Measurements from ENCODE around the gene SHROOM1. TPM values are rescaled to one million over a fixed set of nuclear protein-coding genes. Genes with fewer than 3 reads are reported as not detected.

The SHROOM1 gene, protein sequence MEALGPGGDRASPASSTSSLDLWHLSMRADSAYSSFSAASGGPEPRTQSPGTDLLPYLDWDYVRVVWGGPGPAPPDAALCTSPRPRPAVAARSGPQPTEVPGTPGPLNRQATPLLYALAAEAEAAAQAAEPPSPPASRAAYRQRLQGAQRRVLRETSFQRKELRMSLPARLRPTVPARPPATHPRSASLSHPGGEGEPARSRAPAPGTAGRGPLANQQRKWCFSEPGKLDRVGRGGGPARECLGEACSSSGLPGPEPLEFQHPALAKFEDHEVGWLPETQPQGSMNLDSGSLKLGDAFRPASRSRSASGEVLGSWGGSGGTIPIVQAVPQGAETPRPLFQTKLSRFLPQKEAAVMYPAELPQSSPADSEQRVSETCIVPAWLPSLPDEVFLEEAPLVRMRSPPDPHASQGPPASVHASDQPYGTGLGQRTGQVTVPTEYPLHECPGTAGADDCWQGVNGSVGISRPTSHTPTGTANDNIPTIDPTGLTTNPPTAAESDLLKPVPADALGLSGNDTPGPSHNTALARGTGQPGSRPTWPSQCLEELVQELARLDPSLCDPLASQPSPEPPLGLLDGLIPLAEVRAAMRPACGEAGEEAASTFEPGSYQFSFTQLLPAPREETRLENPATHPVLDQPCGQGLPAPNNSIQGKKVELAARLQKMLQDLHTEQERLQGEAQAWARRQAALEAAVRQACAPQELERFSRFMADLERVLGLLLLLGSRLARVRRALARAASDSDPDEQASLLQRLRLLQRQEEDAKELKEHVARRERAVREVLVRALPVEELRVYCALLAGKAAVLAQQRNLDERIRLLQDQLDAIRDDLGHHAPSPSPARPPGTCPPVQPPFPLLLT
- 2.9 TPM for polyA plus RNA-seq (2012; ENCODE audit: missing spikeins)

DNA sequence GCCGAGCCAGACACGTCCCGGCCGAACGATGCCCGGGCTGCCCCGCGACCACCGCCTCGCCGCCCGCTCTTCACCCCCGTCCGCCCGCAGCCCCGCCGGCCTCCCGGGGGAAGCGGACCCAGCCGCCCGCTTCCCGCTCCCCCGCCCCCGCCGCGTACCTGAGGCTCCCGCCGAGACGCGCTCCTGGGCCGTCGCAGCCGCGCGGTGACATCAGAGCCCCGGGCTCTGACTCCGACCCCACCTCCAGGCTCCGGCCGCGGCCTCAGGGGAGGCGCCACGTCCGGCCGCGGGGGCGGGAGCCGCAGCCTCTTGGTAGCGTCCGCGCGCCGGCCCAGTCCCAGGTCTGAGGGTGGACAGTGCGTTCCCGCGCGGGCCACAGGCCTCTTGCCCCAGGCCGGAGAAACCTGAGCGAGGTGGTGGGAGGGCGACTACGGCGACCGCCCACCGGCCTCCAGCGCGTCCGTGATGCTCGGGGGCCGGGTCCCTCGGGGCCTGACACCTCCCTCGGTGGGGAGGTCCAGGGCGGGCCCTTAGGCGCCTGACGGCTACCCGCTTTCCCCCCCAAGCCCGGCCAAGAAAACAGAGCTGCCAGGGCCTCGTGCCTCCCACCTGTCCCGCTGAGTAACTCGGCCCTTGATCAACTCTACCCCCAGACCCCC lies at the start of gene SHROOM1:
Gene SHROOM1 (minus strand): TSS at position 212 of the 659 bp plus-strand sequence. CDS start 4,507 bp downstream, outside the sequence.
- peak; percentile 80 for FAIRE-seq
- no peak for TF ChIP-seq POLR2AphosphoS5 (IDR thresholded peaks at IDR 0.05; ENCODE audit: low read depth, low read length)
- peak; percentile 55; the same call in 1 of the 2 replicates for TF ChIP-seq POLR2A (IDR thresholded peaks at IDR 0.05; ENCODE audit: low read depth, low read length)
- peak; percentile 76 for DNase-seq (ENCODE audit: insufficient read length)

DNA sequence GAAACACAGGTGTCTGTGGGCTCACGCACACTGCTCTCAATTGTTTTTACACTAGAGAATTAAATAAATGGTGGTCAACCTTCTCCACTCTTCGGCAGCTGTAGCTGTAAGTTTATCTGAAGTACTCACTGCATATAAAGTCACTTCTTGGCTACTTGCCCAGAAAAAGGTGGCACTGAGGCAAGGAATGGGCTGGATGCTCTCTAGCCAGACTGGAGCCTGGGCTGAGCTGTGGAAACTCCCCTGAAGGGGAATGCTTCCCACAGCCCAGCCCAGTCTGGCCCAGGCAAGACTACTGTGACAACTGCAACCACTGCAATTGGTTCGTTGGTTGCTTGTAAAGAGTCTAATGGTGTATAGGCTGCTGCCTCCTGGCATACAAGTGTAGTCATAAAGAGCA lies 47.5 kb upstream of the SHROOM1 start:
- FAIRE-seq (no peak), DNase-seq (ENCODE audit: insufficient read length) (no peak)
- TF ChIP-seq TAF1 (IDR thresholded peaks at IDR 0.05; ENCODE audit: borderline replicate concordance, low read depth, low read length): no peak
- TF ChIP-seq POLR2A (IDR thresholded peaks at IDR 0.05; ENCODE audit: low read depth, low read length): no peak

DNA sequence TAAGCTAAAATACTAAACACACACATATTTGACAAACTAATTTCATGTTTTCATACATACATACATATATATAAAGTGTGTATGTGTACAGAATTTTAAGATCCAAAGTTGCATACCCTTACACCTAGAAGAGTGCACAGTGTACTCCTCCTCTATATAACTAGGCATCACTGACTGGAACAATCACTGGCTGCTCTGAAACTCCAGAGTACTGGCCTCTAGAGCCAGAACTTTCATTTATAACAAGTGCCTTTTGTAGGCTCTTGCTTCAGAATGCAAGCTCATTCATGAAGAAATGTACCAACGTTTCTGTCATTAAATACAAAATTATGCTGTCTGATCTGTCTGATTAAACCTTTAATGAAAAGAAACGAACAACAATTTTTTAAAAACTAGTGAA lies 47.0 kb upstream of the SHROOM1 start:
- FAIRE-seq (no peak), DNase-seq (ENCODE audit: insufficient read length) (no peak)
- TF ChIP-seq TAF1 (IDR thresholded peaks at IDR 0.05; ENCODE audit: borderline replicate concordance, low read depth, low read length) (no peak), POLR2A (IDR thresholded peaks at IDR 0.05; ENCODE audit: low read depth, low read length) (no peak), POLR2AphosphoS5 (IDR thresholded peaks at IDR 0.05; ENCODE audit: low read depth, low read length) (no peak)

DNA sequence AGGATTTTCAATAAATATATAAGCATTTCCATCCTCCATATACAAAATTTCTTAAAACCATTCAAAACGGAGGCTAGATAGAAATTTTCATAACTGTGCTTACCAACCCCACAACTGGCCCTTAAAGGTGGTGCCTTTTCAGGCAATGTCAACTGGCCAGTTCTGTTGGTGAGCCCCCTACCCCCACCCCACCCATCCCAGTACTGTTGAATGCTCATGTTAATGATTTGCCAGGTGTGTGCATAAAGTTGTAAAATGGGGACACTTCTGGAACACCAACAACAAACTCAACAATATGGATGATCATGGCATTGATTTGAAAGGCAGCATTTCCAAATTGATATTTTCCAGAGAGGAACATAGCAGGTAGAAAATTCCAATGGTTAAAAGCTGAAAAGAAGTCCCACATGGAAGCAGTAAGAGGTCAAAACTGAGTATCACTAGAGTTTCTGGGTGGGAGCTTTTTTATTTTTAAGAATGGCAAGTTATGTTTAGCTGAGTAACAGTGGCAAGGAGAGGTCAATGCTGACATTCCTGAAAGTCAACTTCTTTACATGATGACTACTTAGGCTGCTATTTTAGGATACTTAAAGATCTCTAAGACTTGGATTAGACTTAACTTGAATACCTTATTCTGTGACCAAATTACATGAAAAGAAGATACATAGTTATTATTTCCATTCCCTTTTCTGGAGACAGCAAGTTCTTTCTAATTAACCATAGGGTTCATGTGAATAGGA lies 45.7 kb upstream of the SHROOM1 start:
- TF ChIP-seq POLR2AphosphoS5 (IDR thresholded peaks at IDR 0.05; ENCODE audit: low read depth, low read length) (no peak), TAF1 (IDR thresholded peaks at IDR 0.05; ENCODE audit: borderline replicate concordance, low read depth, low read length) (no peak), POLR2A (IDR thresholded peaks at IDR 0.05; ENCODE audit: low read depth, low read length) (no peak)
- FAIRE-seq: peak; percentile 42
- DNase-seq (ENCODE audit: insufficient read length): no peak

DNA sequence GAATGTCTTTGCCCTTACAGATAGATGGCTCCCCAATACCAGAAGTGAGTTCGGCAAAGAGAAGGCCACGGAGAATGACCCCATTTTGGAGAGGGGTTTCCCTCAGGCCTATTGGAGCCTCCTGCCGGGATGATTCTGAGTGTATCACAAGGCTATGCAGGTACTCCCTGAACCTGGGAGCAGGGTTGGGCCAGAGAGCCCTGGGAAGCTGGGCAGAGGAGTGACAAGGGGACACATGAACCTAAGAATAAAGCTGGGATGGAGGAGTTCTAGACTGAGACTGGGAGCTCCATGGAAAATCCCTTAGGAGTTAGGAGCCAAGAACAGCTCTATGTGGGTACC lies 43.5 kb upstream of the SHROOM1 start:
- TF ChIP-seq POLR2A (IDR thresholded peaks at IDR 0.05; ENCODE audit: low read depth, low read length) (0 out of 2 replicates have a peak, but pooled peaks have one; percentile 1), POLR2AphosphoS5 (IDR thresholded peaks at IDR 0.05; ENCODE audit: low read depth, low read length) (no peak)
- no peak for FAIRE-seq

DNA sequence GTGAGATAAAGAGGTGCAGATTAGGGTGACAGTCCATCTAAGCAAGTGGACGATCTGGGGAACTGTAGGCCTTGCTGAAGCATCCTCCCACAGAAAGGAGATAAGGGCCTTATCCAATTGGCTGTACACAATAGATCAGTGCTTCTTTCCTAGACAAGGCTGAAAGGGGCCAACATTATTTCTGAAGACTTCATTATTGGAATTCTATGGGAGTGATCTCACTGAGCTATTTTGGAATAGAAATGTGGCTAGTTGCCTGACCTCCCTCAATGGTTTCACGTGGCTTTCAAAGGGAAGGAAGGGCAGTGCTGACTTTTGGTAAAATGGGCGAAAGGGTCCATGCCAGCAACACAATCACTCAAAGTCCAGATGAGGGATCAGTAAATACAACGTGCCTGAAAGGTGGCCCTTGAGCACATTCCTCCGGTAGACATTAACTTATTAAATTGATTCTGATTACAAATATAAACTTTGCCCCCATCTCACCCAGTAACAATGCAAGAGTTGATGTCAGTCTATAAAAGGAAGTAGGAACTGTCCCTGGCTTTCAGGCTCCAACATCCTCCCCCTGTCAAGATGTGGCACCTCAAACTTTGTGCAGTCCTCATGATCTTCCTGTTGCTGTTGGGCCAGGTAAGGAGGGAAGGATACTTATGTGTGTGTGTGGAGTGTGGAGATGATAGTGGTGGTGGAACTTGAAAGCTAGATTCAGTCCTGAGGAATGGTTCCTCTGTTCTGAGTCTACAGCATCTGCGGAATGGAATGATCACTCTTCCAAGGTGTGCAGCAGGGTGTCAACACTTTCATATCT lies 42.9 kb upstream of the SHROOM1 start, which contains the start of gene LEAP2:
Gene LEAP2 (plus strand): TSS at position 550 of the 811 bp plus-strand sequence. CDS start 27 bp downstream, at position 577.
- 0 out of 2 replicates have a peak, but pooled peaks have one; percentile 11 for TF ChIP-seq POLR2A (IDR thresholded peaks at IDR 0.05; ENCODE audit: low read depth, low read length)
- TF ChIP-seq TAF1 (IDR thresholded peaks at IDR 0.05; ENCODE audit: borderline replicate concordance, low read depth, low read length): no peak
- TF ChIP-seq POLR2AphosphoS5 (IDR thresholded peaks at IDR 0.05; ENCODE audit: low read depth, low read length): no peak; the same call in 1 of the 2 replicates
- DNase-seq (ENCODE audit: insufficient read length) (no peak), FAIRE-seq (no peak)

More for the DNA sequence above, 43.5 kb upstream of the SHROOM1 start:
- DNase-seq (ENCODE audit: insufficient read length): no peak

DNA sequence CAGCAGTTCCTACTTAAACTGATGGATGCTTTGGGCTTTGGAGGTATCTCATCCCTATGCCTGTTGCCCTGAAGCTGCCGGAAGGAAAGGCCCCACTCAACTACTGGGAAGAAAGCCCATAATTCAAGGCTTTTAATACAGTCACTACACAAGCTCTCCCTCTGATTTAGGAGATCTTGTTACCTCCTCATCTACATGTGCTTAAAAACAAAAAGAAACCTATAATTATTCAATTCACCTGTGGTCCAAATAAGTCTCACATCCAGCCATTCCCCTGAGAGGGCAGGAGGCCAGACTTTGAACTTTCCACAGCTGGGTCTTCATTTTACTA lies 42.3 kb upstream of the SHROOM1 start:
- FAIRE-seq (no peak), DNase-seq (ENCODE audit: insufficient read length) (no peak)
- no peak for TF ChIP-seq TAF1 (IDR thresholded peaks at IDR 0.05; ENCODE audit: borderline replicate concordance, low read depth, low read length)

DNA sequence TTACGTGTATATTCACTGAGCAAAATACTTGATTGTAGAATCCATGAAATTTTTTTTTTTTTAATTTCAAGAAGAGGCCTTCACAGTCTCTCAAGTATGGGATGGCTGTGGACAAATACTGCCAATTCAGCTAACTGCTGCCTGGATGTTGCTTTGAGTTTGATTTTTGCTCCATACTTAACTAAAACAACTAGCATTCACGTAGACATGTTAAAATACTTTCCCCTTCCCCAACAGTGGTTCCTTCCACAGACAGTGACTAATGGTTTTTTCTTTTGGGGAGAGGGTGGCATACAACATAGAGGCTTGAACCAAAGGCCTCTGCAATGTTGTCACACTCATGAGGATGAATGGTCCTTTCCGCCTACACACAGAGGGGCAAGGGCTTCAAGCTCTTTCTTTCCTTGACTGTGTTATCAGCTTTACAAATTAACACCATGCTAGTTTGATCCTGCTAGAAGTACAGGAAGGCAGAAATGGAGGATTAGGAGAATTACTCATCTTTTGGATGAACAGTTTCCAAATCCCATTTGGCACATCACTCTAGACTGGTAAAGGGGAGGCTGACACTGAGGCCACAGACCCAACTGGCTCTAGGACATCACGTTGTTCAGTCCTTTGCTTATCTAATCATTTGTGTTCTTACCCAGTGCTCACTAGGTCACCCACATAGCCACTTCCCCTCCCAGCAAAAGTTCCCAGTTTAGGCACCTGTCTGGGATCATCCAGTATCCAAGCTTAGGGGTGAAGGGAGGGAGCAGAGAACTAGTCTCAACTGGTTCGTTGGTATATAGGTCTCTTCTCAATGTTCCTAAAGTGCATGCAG lies 41.2 kb upstream of the SHROOM1 start:
- DNase-seq (ENCODE audit: insufficient read length): no peak
- no peak for FAIRE-seq
- no peak for TF ChIP-seq TAF1 (IDR thresholded peaks at IDR 0.05; ENCODE audit: borderline replicate concordance, low read depth, low read length)
- peak; percentile 45 for TF ChIP-seq POLR2A (IDR thresholded peaks at IDR 0.05; ENCODE audit: low read depth, low read length)
- no peak for TF ChIP-seq POLR2AphosphoS5 (IDR thresholded peaks at IDR 0.05; ENCODE audit: low read depth, low read length)

DNA sequence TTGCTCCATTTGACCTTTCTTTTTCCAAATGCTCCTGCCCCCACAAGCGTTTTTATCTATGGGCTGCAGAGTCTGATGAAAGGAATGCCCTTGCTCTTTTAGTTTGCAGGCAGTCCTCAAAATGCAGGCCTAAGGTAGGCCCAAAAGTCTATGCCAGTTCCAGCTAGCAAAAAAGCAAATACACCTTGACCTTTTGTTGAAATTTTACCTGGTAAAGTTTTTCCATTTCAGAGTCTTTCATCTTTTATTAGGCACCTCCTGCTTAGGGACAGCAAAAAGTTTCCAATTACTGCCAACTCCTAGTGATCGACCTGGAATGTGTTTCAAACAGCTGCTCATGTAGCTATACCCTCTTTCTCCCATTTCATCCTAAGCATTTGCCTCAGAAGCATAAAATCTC lies 40.4 kb upstream of the SHROOM1 start:
- FAIRE-seq (no peak), DNase-seq (ENCODE audit: insufficient read length) (no peak)
- TF ChIP-seq POLR2AphosphoS5 (IDR thresholded peaks at IDR 0.05; ENCODE audit: low read depth, low read length): no peak
- TF ChIP-seq TAF1 (IDR thresholded peaks at IDR 0.05; ENCODE audit: borderline replicate concordance, low read depth, low read length): no peak
- no peak for TF ChIP-seq POLR2A (IDR thresholded peaks at IDR 0.05; ENCODE audit: low read depth, low read length)

DNA sequence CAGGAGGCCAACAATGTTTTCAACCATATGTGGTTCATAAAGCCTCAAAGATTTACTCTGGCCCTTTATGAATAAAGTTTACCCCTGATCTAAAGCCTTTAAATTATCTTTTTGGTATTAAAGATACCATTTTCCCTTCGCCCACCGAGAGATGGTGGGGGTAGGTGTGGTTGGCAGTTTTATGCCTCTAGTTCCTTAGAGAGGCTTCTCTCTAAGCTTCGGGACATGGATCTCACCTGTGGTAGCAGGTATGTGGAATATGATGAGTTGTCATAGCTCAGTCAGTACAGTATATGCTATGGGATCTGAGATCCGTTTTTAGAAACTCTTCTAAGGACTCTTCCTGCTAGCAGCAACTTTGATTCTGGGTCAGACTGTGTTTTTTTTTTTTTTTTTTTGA lies 38.3 kb upstream of the SHROOM1 start:
- TF ChIP-seq POLR2AphosphoS5 (IDR thresholded peaks at IDR 0.05; ENCODE audit: low read depth, low read length): 0 out of 2 replicates have a peak, but pooled peaks have one; percentile 22
- no peak for TF ChIP-seq POLR2A (IDR thresholded peaks at IDR 0.05; ENCODE audit: low read depth, low read length)
- no peak for TF ChIP-seq TAF1 (IDR thresholded peaks at IDR 0.05; ENCODE audit: borderline replicate concordance, low read depth, low read length)
- DNase-seq (ENCODE audit: insufficient read length) (no peak), FAIRE-seq (no peak)
